Liver (tissue), 3 donors: ENCODE data around the gene RYR1.

ENCODE experiments used
- JUND ChIP-seq, 2 donors: IDR thresholded peaks; 2 replicates each; pipeline ENCODE4 v1.6.1; 2016; ENCODE audit warnings: antibody characterized with exemption in 2 of 2
- TAF1 ChIP-seq: conservative IDR thresholded peaks from 2 replicates; pipeline ENCODE4 v1.6.1; 2016; ENCODE audit warnings: antibody characterized with exemption, mild to moderate bottlenecking
- YY1 ChIP-seq: IDR thresholded peaks from 2 replicates; pipeline ENCODE4 v1.6.1; 2016; ENCODE audit warnings: antibody characterized with exemption, mild to moderate bottlenecking
- TF ChIP-seq, protein P1 (sequence below): fragments of 150-350 bp; IDR thresholded peaks from 2 replicates; pipeline ENCODE4 v1.5.1; 2017; ENCODE audit warnings: improper control_type of control experiment, low read depth, low read length; ENCODE audit not compliant: missing input control
- TF ChIP-seq, protein P2 (sequence below): IDR thresholded peaks from 2 replicates; pipeline ENCODE4 v1.6.1; 2016; ENCODE audit warnings: antibody characterized with exemption
- donor health status: healthy.
- donor health status: healthy.

DNA sequence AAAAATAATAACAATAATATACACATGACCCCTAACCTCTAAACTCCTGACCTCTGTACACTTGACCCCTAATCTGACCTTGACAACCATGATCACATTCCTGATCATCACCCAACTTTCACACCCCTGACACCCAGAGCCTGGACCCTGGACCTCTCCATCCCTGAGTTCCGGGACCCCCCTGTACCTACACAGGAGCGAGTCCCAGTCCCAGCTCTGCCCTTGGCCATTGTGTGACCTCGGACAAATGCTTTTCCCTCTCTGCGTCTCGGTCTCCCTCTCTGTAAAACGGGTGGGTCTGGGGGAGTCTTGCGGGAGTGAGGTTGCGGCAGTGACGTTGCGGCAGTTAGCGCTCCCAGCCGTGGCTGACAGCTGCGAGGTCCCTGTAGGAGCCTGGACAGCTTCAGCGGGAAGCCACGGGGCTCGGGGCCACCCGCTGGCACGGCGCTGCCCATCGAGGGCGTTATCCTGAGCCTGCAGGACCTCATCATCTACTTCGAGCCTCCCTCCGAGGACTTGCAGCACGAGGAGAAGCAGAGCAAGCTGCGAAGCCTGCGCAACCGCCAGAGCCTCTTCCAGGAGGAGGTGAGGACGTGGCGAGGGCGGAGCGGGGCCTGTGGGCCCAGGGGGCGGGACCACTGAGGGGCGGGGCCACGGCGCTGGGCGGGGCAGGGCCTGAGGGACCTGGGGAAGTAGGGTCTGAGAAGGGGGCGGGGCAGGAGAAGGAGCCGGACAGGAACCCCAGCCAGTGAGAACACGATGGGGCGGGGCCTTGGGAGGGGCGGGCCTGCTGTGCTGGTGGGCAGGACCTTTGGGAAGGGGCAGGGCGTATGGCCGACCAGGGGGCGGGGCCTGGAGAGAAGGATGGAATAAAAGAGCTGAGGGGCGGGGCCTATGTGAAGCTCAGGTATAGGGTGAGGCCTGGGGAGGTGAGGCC is 19.2 kb downstream of the RYR1 start:
- TF ChIP-seq, protein P1, sequence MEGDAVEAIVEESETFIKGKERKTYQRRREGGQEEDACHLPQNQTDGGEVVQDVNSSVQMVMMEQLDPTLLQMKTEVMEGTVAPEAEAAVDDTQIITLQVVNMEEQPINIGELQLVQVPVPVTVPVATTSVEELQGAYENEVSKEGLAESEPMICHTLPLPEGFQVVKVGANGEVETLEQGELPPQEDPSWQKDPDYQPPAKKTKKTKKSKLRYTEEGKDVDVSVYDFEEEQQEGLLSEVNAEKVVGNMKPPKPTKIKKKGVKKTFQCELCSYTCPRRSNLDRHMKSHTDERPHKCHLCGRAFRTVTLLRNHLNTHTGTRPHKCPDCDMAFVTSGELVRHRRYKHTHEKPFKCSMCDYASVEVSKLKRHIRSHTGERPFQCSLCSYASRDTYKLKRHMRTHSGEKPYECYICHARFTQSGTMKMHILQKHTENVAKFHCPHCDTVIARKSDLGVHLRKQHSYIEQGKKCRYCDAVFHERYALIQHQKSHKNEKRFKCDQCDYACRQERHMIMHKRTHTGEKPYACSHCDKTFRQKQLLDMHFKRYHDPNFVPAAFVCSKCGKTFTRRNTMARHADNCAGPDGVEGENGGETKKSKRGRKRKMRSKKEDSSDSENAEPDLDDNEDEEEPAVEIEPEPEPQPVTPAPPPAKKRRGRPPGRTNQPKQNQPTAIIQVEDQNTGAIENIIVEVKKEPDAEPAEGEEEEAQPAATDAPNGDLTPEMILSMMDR: no peak
- TF ChIP-seq JUND (IDR thresholded peaks at IDR 0.05): no peak
- TF ChIP-seq, protein P2, sequence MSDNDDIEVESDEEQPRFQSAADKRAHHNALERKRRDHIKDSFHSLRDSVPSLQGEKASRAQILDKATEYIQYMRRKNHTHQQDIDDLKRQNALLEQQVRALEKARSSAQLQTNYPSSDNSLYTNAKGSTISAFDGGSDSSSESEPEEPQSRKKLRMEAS: no peak
- TF ChIP-seq YY1: no peak
- no peak for TF ChIP-seq TAF1
